IMR-90 (cell line): ENCODE results near the gene NATD1.

Source experiments
- MAFK ChIP-seq: IDR thresholded peaks from 2 replicates; pipeline ENCODE4 v1.6.1; 2012; ENCODE audit warnings: low read depth, low read length, improper control_type of control experiment
- TF ChIP-seq, protein P1 (sequence below): conservative IDR thresholded peaks from 2 replicates; pipeline ENCODE4 v1.5.1; 2012; ENCODE audit warnings: mild to moderate bottlenecking, low read depth, low read length, improper control_type of control experiment

DNA sequence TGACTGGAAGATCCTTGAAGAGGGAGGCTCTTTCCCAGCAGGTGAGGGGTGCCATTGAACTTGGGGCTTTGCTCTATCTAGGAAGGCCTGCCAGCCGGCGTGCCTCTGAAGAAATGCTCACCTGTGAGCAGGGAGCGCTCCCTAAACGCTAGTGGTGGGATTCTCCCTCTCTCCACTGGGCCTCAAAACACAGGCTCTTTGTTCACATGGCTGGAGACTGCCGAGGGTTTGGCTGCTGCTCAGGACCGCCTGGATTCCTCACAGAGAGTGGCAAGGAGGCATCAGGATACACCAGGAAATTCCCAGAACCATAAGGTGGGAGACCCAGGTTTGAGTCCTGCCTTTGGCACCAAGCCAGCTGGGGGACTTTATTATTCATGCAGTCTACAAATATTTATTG is 21.7 kb downstream of the NATD1 start:
- TF ChIP-seq MAFK = no peak
- TF ChIP-seq, protein P1, sequence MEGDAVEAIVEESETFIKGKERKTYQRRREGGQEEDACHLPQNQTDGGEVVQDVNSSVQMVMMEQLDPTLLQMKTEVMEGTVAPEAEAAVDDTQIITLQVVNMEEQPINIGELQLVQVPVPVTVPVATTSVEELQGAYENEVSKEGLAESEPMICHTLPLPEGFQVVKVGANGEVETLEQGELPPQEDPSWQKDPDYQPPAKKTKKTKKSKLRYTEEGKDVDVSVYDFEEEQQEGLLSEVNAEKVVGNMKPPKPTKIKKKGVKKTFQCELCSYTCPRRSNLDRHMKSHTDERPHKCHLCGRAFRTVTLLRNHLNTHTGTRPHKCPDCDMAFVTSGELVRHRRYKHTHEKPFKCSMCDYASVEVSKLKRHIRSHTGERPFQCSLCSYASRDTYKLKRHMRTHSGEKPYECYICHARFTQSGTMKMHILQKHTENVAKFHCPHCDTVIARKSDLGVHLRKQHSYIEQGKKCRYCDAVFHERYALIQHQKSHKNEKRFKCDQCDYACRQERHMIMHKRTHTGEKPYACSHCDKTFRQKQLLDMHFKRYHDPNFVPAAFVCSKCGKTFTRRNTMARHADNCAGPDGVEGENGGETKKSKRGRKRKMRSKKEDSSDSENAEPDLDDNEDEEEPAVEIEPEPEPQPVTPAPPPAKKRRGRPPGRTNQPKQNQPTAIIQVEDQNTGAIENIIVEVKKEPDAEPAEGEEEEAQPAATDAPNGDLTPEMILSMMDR = no peak
